GM23338 (cell line): ENCODE data around the gene PIK3R4. TPM values are rescaled to one million over a fixed set of nuclear protein-coding genes. Genes with fewer than 3 reads are reported as not detected.

Source experiments
- ATAC-seq: fragments of 200-7000 bp; cut with Tn5 transposase; 3 replicates; pipeline ENCODE4 v1.9.1; 2020
- DNase-seq: peaks from one replicate; pipeline ENCODE4 v3.0.0-alpha.2; 2015; ENCODE audit warnings: low spot score
- H2AFZ ChIP-seq: fragments of 200-600 bp; sonication (generic); 2 replicates; pipeline ENCODE4 v1.8.0; 2016; ENCODE audit warnings: antibody characterized with exemption, mild to moderate bottlenecking, moderate library complexity
- H3F3A ChIP-seq: fragments of 200-600 bp; sonication (generic); replicated peaks from 2 replicates; pipeline ENCODE4 v1.8.0; 2017; ENCODE audit warnings: antibody characterized with exemption, mixed run types, low read depth
- H3K27ac ChIP-seq: fragments of 200-600 bp; sonication (generic); 2 replicates; pipeline ENCODE4 v1.6.1; 2016; ENCODE audit warnings: low read depth
- H3K27me3 ChIP-seq: fragments of 200-600 bp; sonication (generic); 2 replicates; pipeline ENCODE4 v1.8.0; 2016; ENCODE audit warnings: mild to moderate bottlenecking, mixed run types, moderate library complexity; ENCODE audit not compliant: insufficient read depth
- H3K36me3 ChIP-seq: fragments of 200-600 bp; sonication (generic); 2 replicates; pipeline ENCODE4 v1.8.0; 2016; ENCODE audit warnings: mild to moderate bottlenecking; ENCODE audit not compliant: insufficient read depth
- H3K4me1 ChIP-seq: fragments of 200-600 bp; sonication (generic); 2 replicates; pipeline ENCODE4 v1.8.0; 2016; ENCODE audit warnings: mild to moderate bottlenecking, moderate library complexity; ENCODE audit not compliant: insufficient read depth
- H3K4me2 ChIP-seq: fragments of 200-600 bp; sonication (generic); 2 replicates; pipeline ENCODE4 v1.7.1; 2017; ENCODE audit warnings: mixed run types
- H3K4me3 ChIP-seq: fragments of 200-600 bp; sonication (generic); 2 replicates; pipeline ENCODE4 v1.6.1; 2016; ENCODE audit warnings: mixed run types
- H3K79me2 ChIP-seq: fragments of 200-600 bp; sonication (generic); replicated peaks from 2 replicates; pipeline ENCODE4 v1.8.0; 2017; ENCODE audit warnings: mild to moderate bottlenecking; ENCODE audit not compliant: insufficient read depth
- H3K9me2 ChIP-seq: fragments of 200-600 bp; sonication (generic); 2 replicates; pipeline ENCODE4 v1.8.0; 2017; ENCODE audit not compliant: insufficient read depth
- H4K20me1 ChIP-seq: fragments of 200-600 bp; sonication (generic); replicated peaks from 2 replicates; pipeline ENCODE4 v1.8.0; 2017; ENCODE audit warnings: mild to moderate bottlenecking; ENCODE audit not compliant: insufficient read depth
- H3K27ac Mint-ChIP-seq: 2 replicates; pipeline ENCODE4 v1.8.0; 2020; ENCODE audit warnings: inconsistent platforms, mild to moderate bottlenecking, moderate library complexity, mixed read lengths
- H3K27me3 Mint-ChIP-seq: 3 replicates; pipeline ENCODE4 v1.8.0; 2022; ENCODE audit warnings: low read depth, mild to moderate bottlenecking, moderate library complexity, mixed read lengths, inconsistent platforms; ENCODE audit not compliant: insufficient read depth, poor library complexity
- H3K36me3 Mint-ChIP-seq: 3 replicates; pipeline ENCODE4 v1.8.0; 2021; ENCODE audit warnings: low read depth, mild to moderate bottlenecking, inconsistent platforms, moderate library complexity, mixed read lengths
- H3K4me1 Mint-ChIP-seq: 3 replicates; pipeline ENCODE4 v1.8.0; 2020; ENCODE audit warnings: mild to moderate bottlenecking, inconsistent platforms, mixed read lengths
- H3K4me3 Mint-ChIP-seq: 3 replicates; pipeline ENCODE4 v1.8.0; 2021; ENCODE audit warnings: moderate library complexity, mild to moderate bottlenecking, inconsistent platforms, mixed read lengths
- H3K9me3 Mint-ChIP-seq: 3 replicates; pipeline ENCODE4 v1.8.0; 2020; ENCODE audit warnings: moderate library complexity, mild to moderate bottlenecking, inconsistent platforms, mixed read lengths
- EZH2 ChIP-seq: fragments of 200-600 bp; sonication (generic); IDR thresholded peaks from one replicate; pipeline ENCODE4 v1.8.0; 2017; ENCODE audit warnings: antibody characterized with exemption, mild to moderate bottlenecking, low read depth; ENCODE audit not compliant: unreplicated experiment
- EZH2phosphoT487 ChIP-seq: fragments of 200-600 bp; sonication (generic); IDR thresholded peaks from one replicate; pipeline ENCODE4 v1.8.1; 2018; ENCODE audit warnings: antibody characterized with exemption; ENCODE audit not compliant: unreplicated experiment
- NANOG ChIP-seq: IDR thresholded peaks from 2 replicates; pipeline ENCODE4 v1.6.1; 2016; ENCODE audit warnings: antibody characterized with exemption, borderline replicate concordance
- POLR2AphosphoS5 ChIP-seq: IDR thresholded peaks from 2 replicates; pipeline ENCODE4 v1.6.1; 2016; ENCODE audit warnings: antibody characterized with exemption, low read depth
- STAT1 ChIP-seq: IDR thresholded peaks from one replicate; pipeline ENCODE4 v1.6.1; 2016; ENCODE audit warnings: antibody characterized with exemption; ENCODE audit not compliant: unreplicated experiment
- ZNF331 ChIP-seq: fragments of 250-450 bp; sonication (Bioruptor Pico); IDR thresholded peaks from 2 replicates; pipeline ENCODE4 v1.5.0; 2020; ENCODE audit warnings: low read depth, mild to moderate bottlenecking, moderate library complexity
- polyA plus RNA-seq: library from polyadenylated mRNA; unstranded; fragments of >200 nt; fragmentation: Nextera tagmentation; extraction: Ambion mirVana; gene quantifications from 2 replicates; pipeline ENCODE4 v1.2.1, GENCODE V29; 2016
- total RNA-seq: library from RNA; depleted of rRNA; stranded (reverse); fragments of >200 nt; shearing (Covaris generic); gene quantifications from 2 replicates; pipeline ENCODE4 v1.2.3, GENCODE V29; 2014
- TF ChIP-seq, protein P1 (sequence below): IDR thresholded peaks from 2 replicates; pipeline ENCODE4 v1.6.1; 2016; ENCODE audit warnings: antibody characterized with exemption
- TF ChIP-seq, protein P2 (sequence below): fragments of 250-450 bp; sonication (Bioruptor Pico); IDR thresholded peaks from 2 replicates; pipeline ENCODE4 v1.5.0; 2020; ENCODE audit warnings: mild to moderate bottlenecking, moderate library complexity

PIK3R4 gene
- total and polyA plus RNA-seq, 2 experiments from 2014 or later: 48.8 to 65.1 TPM

DNA sequence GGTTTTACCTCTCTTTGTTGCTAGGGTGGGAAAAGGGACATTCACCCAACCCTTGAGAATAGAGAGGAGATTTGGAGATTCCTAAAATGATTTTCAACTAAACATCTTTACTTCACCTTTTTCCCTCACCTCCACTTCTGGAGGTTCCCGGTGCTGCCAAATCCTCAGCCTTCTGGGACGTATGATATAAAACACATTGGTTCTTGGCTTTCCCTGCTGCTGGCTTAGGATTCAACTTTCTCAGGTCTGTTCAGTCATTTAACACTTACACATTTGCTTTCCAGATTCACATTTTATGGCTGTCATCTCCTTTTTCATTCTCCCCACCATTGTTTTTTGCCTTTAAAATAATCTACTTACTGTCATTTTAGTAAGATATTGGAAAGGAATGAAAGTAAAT is 106.6 kb downstream of the PIK3R4 start:
- Histone ChIP-seq H3K4me1 (no peaks in the 10 kb centered on the region), H3K4me2 (no peak overlapping the region), H3F3A (no peaks in the 10 kb centered on the region), H4K20me1 (no peaks in the 10 kb centered on the region), H3K4me3 (no peak overlapping the region), H3K27ac (no peak overlapping the region), H2AFZ (no peak overlapping the region), H3K9me2 (no peaks in the 10 kb centered on the region), H3K36me3 (no peaks in the 10 kb centered on the region), H3K27me3 (no peaks in the 10 kb centered on the region), H3K79me2 (no peaks in the 10 kb centered on the region)
- Mint-ChIP-seq H3K27ac (no peak overlapping the region), H3K4me3 (no peak overlapping the region), H3K36me3 (peaks cover 4% of the 10 kb centered on the region; the same call in 1 of the 3 replicates), H3K9me3 (peaks cover 6% of the 10 kb centered on the region; the same call in 2 of the 3 replicates), H3K27me3 (peaks cover 1% of the 10 kb centered on the region), H3K4me1 (no peaks in the 10 kb centered on the region)
- TF ChIP-seq NANOG: no peak
- TF ChIP-seq POLR2AphosphoS5: no peak
- TF ChIP-seq, protein P1, sequence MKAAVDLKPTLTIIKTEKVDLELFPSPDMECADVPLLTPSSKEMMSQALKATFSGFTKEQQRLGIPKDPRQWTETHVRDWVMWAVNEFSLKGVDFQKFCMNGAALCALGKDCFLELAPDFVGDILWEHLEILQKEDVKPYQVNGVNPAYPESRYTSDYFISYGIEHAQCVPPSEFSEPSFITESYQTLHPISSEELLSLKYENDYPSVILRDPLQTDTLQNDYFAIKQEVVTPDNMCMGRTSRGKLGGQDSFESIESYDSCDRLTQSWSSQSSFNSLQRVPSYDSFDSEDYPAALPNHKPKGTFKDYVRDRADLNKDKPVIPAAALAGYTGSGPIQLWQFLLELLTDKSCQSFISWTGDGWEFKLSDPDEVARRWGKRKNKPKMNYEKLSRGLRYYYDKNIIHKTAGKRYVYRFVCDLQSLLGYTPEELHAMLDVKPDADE: no peak
- no peak for TF ChIP-seq STAT1
- TF ChIP-seq ZNF331 (CRISPR knock-in tag): no peak
- no peak for TF ChIP-seq EZH2
- TF ChIP-seq, protein P2, sequence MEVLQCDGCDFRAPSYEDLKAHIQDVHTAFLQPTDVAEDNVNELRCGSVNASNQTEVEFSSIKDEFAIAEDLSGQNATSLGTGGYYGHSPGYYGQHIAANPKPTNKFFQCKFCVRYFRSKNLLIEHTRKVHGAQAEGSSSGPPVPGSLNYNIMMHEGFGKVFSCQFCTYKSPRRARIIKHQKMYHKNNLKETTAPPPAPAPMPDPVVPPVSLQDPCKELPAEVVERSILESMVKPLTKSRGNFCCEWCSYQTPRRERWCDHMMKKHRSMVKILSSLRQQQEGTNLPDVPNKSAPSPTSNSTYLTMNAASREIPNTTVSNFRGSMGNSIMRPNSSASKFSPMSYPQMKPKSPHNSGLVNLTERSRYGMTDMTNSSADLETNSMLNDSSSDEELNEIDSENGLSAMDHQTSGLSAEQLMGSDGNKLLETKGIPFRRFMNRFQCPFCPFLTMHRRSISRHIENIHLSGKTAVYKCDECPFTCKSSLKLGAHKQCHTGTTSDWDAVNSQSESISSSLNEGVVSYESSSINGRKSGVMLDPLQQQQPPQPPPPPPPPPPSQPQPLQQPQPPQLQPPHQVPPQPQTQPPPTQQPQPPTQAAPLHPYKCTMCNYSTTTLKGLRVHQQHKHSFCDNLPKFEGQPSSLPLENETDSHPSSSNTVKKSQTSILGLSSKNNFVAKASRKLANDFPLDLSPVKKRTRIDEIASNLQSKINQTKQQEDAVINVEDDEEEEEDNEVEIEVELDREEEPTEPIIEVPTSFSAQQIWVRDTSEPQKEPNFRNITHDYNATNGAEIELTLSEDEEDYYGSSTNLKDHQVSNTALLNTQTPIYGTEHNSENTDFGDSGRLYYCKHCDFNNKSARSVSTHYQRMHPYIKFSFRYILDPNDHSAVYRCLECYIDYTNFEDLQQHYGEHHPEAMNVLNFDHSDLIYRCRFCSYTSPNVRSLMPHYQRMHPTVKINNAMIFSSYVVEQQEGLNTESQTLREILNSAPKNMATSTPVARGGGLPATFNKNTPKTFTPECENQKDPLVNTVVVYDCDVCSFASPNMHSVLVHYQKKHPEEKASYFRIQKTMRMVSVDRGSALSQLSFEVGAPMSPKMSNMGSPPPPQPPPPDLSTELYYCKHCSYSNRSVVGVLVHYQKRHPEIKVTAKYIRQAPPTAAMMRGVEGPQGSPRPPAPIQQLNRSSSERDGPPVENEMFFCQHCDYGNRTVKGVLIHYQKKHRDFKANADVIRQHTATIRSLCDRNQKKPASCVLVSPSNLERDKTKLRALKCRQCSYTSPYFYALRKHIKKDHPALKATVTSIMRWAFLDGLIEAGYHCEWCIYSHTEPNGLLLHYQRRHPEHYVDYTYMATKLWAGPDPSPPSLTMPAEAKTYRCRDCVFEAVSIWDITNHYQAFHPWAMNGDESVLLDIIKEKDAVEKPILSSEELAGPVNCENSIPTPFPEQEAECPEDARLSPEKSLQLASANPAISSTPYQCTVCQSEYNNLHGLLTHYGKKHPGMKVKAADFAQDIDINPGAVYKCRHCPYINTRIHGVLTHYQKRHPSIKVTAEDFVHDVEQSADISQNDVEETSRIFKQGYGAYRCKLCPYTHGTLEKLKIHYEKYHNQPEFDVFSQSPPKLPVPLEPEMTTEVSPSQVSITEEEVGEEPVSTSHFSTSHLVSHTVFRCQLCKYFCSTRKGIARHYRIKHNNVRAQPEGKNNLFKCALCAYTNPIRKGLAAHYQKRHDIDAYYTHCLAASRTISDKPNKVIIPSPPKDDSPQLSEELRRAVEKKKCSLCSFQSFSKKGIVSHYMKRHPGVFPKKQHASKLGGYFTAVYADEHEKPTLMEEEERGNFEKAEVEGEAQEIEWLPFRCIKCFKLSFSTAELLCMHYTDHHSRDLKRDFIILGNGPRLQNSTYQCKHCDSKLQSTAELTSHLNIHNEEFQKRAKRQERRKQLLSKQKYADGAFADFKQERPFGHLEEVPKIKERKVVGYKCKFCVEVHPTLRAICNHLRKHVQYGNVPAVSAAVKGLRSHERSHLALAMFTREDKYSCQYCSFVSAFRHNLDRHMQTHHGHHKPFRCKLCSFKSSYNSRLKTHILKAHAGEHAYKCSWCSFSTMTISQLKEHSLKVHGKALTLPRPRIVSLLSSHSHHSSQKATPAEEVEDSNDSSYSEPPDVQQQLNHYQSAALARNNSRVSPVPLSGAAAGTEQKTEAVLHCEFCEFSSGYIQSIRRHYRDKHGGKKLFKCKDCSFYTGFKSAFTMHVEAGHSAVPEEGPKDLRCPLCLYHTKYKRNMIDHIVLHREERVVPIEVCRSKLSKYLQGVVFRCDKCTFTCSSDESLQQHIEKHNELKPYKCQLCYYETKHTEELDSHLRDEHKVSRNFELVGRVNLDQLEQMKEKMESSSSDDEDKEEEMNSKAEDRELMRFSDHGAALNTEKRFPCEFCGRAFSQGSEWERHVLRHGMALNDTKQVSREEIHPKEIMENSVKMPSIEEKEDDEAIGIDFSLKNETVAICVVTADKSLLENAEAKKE (CRISPR knock-in tag): no peak
- TF ChIP-seq EZH2phosphoT487: no peak
- ATAC-seq: no peak
- no peak for DNase-seq
